GM18870 (cell line): ENCODE measurements around the gene OTUD7B.
"Not testable (repeated sequence)": the region's sequence is repeated elsewhere in the genome, so short reads cannot be mapped to it uniquely, and the experiment has no call there.

Experiments
- ATAC-seq: cut with Tn5 transposase; IDR thresholded peaks from one replicate; pipeline ENCODE4 v1.9.1; 2021; ENCODE audit warnings: moderate library complexity; ENCODE audit not compliant: unreplicated experiment

OTUD7B gene

DNA sequence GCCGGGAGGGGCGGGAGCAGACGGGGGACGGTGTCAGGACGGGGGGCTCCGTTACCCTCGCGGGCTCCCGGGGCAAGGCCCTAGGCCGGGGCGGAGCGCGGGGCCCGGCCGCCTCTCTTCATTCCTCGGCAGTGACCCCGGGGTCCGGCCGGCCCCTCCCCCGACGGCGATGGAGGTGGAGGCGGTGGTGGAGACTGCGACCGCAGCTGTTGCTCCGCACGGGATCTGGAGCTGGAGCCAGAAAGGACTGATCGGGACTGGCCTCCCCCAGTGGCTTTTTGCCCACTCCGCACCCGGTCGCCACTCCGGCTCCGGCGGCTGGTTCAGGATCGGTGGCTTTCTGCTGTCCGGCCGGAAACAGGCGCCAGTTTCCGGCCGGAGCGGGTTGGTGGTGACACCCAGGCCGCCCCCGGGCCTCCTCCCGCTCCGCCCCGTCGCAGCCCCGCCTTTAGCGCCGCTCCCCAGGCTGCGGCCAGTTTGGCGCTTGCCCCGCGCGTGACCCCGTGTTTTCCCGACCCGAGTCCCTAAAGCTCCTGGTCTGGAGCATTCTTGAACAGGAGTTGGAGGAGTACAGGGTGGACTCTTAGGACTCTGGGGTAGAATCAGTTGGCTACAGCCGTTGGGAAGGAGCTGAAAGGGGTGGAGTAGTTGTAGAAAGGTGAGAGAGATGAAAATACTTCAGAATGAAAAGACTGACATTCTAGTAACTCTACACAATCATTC, at the start of gene OTUD7B:
OTUD7B (minus strand) TSS at position 334 of the 723 bp plus-strand sequence. CDS start 33,216 bp downstream, outside the sequence.
- no peak for ATAC-seq

DNA sequence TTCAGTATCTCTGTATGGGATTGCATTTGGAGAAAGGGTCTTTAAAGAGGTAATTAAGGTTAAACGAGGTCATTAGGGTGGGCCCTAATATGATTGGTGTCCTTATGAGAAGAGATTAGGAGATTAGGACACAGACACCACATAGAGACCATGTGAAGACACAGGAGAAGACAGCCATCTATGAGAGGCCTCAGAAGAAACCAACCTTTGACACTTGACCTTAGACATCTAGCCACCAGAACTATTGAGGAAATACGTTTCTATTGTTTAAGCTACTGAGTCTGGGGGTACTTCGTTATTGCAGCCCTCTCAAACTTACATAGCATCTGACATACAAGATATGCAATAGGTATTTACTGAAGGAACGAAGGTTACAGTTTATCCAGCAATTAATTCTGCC, 49.7 kb upstream of the OTUD7B start:
- ATAC-seq = no peak

DNA sequence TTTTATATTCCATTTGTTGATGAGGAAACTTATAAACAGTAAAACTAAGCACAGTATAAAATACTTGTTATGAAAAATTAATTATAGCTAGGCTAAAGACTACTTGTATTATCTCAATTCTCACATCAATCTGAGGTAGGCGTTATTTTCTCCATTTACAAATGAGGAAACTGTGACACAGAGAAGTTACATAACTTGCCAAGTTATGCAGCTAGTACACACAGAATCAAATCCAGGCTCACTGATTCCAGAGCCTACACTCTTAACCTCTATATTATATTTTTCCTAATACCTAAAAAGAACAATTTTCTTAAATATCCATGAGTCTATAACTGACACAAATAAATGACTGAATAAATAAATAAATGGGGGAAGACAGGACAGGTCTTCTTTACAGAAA, 45.9 kb upstream of the OTUD7B start:
- ATAC-seq = no peak

DNA sequence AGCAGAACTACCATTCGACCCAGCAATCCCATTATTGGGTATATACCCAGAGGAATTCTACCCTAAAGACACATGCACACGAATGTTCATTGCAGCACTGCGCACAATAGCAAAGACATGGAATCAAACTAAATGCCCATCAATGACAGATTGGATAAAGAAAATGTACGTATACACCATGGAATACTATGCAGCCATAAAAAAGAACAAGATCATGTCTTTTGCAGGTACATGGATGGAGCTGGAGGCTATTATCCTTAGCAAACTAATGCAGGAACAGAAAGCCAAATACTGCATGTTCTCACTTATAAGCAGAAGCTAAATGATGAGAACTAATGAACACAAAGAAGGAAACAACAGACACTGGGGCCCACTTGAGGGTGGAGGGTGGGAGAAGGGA, 45.0 kb upstream of the OTUD7B start:
- ATAC-seq = not testable (repeated sequence)

DNA sequence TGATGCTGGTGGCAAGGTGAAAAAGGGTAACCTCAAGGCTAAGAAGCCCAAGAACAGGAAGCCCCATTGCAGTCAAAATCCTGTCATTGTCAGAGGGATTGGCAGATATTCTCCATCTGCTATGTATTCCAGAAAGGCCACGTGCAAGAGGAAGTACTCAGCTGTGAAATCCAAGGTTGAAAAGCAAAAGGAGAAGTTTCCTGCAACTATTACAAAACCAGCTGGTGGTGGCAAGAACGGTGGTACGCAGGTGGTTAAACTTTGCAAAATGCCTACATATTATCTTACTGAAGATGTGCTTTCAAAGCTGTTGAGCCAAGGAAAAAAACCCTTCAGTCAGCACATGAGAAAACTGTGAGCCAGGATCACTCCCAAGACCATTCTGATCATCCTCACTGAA, 43.4 kb upstream of the OTUD7B start:
- ATAC-seq = no peak

DNA sequence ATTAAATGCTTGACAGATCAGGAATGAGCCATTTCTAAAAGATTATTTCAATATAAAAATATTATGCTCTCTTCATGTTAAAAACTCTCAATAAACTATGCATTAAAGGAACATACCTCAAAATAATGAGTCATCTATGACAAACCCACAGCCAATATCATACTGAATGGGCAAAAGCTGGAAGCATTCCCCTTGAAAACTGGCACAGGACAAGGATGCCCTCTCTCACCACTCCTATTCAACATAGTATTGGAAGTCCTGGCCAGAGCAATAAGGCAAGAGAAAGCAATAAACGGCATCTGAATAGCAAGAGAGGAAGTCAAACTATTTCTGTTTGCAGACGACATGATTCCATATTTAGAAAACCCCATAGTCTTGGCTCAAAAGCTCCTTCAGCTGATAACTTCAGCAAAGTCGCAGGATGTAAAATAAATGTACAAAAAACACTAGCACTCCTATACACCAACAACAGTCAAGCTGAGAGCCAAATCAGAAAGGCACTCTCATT, 41.4 kb upstream of the OTUD7B start:
- not testable (repeated sequence) for ATAC-seq

DNA sequence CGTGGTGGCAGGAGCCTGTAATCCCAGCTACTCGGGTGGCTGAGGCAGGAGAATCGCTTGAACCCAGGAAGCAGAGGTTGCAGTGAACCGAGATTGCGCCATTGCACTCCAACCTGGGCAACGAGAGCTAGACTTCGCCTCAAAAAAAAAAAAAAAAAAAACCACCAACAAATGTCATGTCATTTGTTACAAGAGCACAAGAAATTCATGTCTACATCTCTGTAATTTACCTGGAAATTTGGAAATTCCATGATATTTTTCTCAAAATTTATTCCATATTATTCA, 40.5 kb upstream of the OTUD7B start:
- ATAC-seq = no peak

DNA sequence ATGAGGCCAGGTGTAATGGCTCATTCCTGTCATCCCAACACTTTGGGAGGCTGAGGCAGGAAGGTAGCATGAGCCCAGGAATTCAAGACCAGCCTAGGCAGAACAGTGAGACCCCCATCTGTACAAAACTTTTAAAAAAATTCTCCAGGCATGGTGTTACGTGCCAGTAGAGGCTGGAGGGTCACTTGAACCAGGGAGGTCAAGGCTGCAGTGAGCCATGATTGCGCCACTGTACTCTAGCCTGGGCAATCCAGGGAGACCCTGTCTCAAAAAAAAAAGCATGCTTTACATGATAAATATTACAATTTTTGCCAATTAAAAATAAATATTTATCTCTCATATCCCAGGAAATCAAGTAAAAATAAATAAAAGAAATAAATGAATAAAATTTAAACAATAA, 39.4 kb upstream of the OTUD7B start:
- ATAC-seq = no peak

DNA sequence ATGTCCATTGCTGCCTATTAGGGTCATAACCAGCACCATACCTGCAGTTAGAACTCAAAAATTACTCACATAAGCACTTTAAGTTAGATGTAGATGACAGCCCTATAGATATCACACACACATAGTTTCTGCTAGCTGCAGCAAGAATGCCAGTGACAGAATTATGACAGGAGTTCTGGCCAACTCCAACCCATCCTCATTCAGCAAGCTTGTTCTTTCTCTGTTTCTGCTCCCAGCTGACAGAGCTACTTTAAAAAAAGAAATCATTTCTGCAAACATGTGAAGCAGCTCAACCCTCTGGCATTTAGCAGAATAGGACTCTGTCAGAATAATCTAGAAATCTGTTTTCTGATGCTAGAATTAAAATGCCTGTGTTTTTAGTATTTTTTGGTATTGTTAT, 23.8 kb upstream of the OTUD7B start:
- ATAC-seq = no peak

DNA sequence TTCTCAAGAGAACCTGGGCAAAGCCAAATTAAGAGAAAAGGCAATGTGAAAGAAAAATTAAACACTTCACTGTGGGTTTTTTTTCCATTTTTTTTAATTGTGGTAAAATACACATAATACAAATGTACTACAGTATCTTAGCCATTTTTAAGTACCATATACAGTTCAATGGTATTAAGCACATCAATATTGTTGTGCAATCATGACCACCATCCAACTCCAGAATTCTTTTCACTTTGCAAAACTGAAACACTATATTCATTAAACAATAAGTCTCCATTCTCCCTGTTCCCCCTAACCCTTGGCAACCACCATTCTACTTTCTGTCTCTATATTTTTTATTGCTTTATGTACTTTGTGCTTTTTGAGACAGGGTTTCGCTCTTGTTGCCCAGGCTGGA, 17.8 kb upstream of the OTUD7B start:
- no peak for ATAC-seq

DNA sequence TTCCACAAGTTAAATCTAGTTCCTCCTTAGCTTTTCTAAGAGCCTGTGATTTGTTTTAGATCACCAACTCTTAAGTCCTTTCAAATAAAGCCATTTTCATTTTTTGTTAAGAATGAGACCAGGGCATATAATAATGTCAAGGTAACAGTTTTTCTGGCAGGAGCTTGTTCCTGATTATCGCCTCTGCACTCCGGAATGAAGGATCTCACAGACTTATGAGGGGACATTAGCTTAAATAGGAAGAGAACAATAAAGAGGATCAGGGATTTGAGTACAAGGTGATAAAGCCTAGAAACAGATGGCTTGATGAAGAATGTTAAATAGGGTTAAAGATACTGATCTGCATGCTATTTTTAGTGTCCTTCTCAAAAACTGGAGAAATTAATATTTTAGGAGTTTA, 13.6 kb upstream of the OTUD7B start:
- ATAC-seq = no peak

DNA sequence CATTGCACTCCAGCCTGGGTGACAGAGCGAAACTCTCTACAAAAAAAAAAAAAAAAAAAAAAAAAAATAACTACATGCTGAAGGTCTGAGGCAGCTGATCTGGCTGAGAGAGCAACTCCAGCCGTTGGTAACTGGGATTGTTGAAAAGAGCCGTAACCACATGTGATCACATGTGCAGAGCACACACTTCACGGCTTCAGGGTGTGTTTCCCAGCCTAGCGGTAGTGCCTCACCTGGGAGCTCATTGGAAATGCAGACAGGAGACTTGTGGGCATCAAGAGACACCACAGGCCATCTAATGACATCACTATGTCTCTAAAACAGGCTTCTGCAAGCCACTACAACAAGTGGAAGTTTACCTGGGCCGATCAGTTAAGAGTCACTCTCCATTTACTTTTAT, 11.8 kb upstream of the OTUD7B start:
- ATAC-seq = no peak

DNA sequence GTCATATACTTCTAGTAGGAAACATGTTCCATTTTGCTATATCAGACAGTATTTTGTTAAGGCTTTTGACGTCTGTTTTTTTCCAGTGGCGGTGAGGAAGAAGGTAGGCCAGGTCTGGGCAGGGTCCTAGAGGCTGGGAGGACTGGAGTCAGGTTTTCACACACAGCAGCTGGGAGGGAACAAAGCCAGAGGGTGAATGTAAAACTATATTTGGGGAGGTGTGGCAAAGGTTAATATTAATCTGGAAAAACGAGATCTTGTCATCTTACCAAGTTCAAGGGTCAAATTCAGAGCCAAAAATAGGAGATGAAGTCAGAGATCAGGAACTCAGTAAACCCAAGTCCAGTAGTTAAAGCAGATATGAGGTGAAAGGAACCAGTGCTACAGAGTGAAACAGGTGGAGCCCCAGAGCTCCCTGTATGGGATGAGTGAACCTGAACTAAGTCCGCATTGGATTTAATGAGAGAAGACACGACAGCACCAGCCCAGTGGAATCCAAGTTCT, 10.7 kb upstream of the OTUD7B start:
- no peak for ATAC-seq

DNA sequence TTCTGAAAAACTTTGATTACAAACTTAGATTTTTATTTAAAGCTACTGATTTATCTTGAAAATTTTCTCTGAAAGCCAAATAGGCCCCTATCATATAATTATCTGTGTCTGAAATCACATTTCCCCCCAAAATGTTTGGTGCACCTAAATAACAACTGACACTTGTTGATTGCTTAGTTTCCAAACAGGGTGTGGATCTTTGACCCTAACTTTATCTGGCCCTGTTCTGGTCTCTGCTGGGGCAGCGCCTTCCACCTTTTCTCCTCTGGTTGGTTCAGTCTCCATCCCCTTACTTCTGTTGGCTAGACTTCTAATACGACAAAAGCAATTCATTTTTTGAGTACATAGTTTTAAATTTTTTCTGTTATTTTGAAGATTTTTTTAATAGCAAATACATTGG, 10.2 kb upstream of the OTUD7B start:
- ATAC-seq = no peak

DNA sequence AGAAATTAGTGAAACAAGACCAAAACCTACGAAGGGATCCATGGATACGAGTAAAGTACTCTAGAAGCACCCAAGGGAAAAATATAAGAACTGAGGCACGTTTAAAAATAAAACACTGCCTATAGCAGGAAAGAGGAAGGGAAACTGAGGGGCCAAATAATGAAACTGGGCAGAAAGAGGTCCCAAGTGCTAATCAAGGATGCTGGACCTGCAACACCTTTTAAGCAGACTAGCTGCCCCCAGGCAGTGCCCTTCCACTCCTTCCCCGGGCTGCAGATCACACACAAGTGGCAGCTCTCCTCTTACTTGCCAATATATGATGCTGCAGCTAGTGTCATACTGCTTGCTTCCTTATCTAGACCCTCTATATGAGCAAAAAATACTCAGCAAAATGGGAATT, 7.6 kb upstream of the OTUD7B start:
- ATAC-seq = no peak

DNA sequence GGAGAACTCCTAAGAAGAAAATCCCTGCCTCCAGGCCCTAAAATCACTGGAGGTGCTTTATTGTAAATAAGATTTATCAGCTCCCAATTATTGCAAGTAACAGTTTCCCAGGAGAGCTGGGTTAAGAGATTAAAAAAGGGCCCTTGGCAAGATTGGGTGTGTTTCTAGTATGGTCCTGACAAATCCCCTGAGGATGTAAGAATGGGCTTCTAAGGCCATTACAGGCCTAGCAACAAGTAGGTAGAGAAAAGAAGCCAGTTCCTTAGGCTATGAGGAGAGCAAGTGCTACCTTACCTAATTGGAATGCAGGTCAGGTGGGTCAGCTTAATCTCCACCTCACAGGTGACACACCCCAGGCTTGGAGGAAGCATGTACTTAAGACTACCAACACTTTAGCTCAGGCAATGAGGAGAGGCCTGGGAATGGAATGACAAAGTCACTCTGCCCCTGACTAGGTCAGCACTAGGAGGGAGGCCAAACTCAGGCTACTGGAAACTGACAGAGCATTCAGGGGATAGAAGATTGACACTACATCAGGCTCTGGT, 6.8 kb upstream of the OTUD7B start:
- ATAC-seq = no peak

DNA sequence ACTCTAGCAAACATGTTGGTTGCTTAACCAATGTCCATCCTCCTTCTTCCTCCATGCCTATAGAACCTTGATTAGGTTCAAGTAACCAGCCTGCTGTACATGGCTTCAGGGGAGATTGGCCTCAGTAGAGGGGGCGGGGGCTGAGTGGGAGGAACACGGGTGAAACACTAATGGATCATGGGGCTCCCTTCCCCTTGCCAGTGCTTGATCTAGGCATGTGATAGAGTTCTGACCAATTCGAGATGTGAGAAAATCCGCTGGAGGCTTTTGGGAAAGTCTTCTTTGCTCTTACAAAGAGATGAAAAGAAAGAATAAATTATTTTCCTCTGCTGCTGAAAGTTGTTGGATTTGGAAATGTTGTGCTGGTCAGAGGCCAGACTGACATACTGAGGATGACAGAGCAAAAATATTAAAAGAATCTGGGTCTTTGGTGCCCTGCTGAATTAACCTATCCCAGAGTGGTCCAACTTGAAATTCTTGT, 5.2 kb upstream of the OTUD7B start:
- ATAC-seq = no peak

DNA sequence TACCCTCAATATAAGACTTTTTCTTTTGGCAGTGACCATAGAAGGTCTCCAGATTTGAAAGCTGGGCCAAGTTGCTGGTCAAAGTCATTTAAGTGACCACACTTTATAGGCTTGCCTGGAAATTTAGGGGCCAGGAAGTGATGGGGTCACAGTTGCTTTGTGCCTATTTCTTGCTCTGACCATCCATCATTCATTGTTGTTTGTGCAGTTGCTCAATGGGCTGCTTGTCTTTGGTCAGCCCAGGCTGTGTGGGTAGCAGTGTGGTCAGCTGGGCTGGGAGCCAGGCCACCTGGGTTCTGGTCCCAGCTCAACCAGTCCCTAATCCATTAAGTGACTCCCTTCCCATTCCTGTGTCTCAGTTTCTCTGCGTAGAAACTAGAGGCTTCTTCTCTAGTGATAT, 2.1 kb upstream of the OTUD7B start:
- ATAC-seq = no peak

DNA sequence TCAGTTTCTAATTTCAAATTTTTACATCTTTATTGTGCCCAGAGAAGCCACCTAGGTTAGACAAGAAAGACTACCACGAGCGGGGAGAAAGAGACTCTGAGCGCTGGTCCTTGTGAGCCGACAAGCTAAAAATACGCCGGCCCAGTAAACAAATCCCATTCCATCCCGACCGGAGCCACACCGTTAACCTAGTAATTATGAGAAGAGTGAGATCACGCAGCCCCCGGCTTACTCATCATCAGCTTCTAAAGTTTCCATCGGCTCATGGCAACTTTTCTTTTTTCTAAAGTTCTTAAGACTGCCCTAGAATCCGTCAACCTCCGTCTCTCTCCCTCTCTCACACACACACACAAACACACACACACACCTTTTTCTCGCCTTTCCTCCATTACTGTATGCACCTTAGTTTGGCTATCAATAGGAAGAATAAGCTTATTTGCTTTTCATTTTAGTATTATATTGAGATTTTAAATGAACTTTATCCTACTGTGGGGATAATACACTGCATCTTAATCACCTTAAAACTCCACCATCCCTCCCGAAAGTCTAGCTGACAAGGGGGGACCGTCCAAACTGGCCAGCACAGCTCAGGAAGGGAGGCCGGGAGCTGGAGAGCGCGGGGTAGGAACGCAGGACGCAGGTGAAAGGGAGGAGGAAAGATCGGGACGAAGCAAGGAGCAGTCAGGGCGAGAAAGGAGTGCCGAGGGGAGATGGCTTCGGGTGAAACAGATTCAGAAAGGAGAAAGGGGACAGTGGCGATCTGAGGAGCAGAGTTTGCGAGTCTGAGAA, 728 bp downstream of the OTUD7B start:
- no peak for ATAC-seq

DNA sequence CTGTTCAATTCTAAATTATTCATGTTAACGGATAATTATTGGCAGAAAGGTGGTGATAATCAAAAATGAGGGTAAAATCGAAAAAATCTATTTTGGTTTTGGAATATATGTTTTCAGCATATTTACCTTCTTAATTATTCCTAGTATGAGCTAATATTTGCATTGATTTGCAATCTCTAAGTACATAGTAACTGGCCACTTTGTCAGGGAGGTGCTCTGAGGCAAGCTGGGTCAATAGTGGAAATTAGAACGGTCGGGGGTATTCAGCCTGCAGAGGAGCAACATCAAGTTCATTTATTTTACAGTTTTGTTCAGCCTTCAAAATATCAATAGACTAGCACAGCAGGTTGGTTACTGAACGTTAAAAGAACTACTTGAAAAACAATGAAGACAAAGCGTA, 1.8 kb downstream of the OTUD7B start:
- no peak for ATAC-seq

DNA sequence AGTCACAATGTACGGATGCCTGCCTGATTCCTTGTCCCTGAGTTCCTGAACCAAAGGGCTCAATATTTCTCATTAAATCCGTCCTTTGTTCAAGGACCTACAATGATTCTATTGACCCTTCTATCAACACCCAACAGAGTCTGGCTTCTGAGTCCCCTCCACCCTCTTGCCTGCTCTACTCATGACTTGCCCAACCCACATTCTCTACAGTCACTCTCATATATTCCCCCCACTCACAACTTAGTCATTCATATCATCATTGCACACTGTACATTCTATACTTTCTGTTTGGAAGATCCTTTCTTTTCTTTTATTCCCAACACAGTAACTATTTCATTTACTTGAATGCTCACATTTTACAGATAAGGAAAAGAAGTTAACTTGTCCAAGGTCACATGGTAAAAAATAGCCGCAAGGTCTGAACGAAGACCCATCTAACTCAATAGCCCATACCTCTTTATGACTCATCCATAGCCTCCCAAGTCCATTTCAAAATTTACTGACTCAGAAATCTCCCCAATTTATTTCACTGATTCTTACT, 3.6 kb downstream of the OTUD7B start:
- no peak for ATAC-seq

DNA sequence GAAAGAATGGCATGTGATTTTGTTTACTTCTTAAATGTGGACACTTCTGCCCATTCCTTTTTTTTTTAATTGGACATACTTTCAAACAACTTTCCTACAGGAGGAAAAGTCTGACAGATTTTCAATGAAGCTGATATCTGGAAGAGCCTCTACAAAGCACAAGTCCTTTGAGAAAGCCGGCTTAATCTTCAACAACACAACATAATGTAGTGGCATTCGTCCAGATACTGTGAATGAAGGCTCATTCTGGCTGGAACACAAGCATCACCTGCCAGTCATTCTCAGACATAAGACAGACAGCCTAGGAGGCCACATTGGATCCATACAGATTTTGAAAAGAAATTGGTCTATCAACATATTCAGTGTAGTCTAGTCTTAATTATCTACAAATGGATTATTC, 4.9 kb downstream of the OTUD7B start:
- ATAC-seq = no peak
